ENCODE data around the gene HIPK4.

- TF ChIP-seq, protein P1, sequence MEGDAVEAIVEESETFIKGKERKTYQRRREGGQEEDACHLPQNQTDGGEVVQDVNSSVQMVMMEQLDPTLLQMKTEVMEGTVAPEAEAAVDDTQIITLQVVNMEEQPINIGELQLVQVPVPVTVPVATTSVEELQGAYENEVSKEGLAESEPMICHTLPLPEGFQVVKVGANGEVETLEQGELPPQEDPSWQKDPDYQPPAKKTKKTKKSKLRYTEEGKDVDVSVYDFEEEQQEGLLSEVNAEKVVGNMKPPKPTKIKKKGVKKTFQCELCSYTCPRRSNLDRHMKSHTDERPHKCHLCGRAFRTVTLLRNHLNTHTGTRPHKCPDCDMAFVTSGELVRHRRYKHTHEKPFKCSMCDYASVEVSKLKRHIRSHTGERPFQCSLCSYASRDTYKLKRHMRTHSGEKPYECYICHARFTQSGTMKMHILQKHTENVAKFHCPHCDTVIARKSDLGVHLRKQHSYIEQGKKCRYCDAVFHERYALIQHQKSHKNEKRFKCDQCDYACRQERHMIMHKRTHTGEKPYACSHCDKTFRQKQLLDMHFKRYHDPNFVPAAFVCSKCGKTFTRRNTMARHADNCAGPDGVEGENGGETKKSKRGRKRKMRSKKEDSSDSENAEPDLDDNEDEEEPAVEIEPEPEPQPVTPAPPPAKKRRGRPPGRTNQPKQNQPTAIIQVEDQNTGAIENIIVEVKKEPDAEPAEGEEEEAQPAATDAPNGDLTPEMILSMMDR (IDR thresholded peaks at IDR 0.05), result no peak
- TF ChIP-seq EZH2phosphoT487 (IDR thresholded peaks at IDR 0.05), result no peak
These were observed 54.0 kb downstream of the HIPK4 start for GRCh38 chr19:40335855-40336600.

All from neural progenitor cell (in vitro differentiated cells).